IMR-90 (cell line): ENCODE results near the gene ETV4. TPM values are rescaled to one million over a fixed set of nuclear protein-coding genes. Genes with fewer than 3 reads are reported as not detected.
A peak's percentile ranks its signal among the peaks of the same experiment; 100 is the strongest.

Experiments
- ATAC-seq: fragments of 200-7000 bp; cut with Tn5 transposase; 2 replicates; pipeline ENCODE4 v1.9.1; 2020; ENCODE audit warnings: low read depth, mild to moderate bottlenecking, moderate library complexity
- BruUV-seq: library from RNA; stranded (reverse); fragments of 400-500 nt; replicated peaks from 2 replicates; lab custom pipeline; 2021; lab: Mats Ljungman, UMichigan
- CTCF ChIA-PET: fragments of 300-600 bp; formaldehyde crosslinking; extraction: SDS; loops from one replicate; lab custom pipeline; 2021; ENCODE audit warnings: antibody characterized with exemption; lab: Yijun Ruan, JAX
- POLR2A ChIA-PET: fragments of 300-600 bp; sonication (Branson Sonifier 250); formaldehyde crosslinking; loops from one replicate; lab custom pipeline; 2022; ENCODE audit warnings: antibody characterized with exemption; ENCODE audit not compliant: unreplicated experiment; lab: Charles Lee
- DNase-seq: peaks from one replicate; pipeline ENCODE4 v3.0.0; 2013
- H2AFZ ChIP-seq: replicated peaks from 2 replicates; pipeline ENCODE3; 2013; ENCODE audit warnings: low read length, mild to moderate bottlenecking; ENCODE audit not compliant: poor library complexity
- H2AK5ac ChIP-seq: 2 replicates; pipeline ENCODE4 v1.6.1; 2013; ENCODE audit warnings: low read depth, low read length, inconsistent platforms
- H2AK9ac ChIP-seq: replicated peaks from 2 replicates; pipeline ENCODE3; 2013; ENCODE audit warnings: mild to moderate bottlenecking, low read depth, low read length, moderate library complexity; ENCODE audit not compliant: poor library complexity
- H2BK120ac ChIP-seq: 2 replicates; pipeline ENCODE4 v1.6.1; 2013; ENCODE audit warnings: low read depth, low read length, inconsistent platforms
- H2BK15ac ChIP-seq: 3 replicates; pipeline ENCODE4 v1.6.1; 2013; ENCODE audit warnings: low read depth, low read length, inconsistent platforms
- H2BK20ac ChIP-seq: 2 replicates; pipeline ENCODE4 v1.6.1; 2013; ENCODE audit warnings: low read depth, mild to moderate bottlenecking, inconsistent platforms, low read length, moderate library complexity
- H2BK5ac ChIP-seq: 2 replicates; pipeline ENCODE4 v1.6.1; 2013; ENCODE audit warnings: mild to moderate bottlenecking, low read depth, low read length, inconsistent platforms; ENCODE audit not compliant: poor library complexity, severe bottlenecking
- H3K14ac ChIP-seq: replicated peaks from 2 replicates; pipeline ENCODE4 v1.6.1; 2013; ENCODE audit warnings: low read depth, low read length, inconsistent platforms
- H3K18ac ChIP-seq: 2 replicates; pipeline ENCODE4 v1.6.1; 2013; ENCODE audit warnings: low read depth, low read length, control low read depth
- H3K23ac ChIP-seq: 2 replicates; pipeline ENCODE4 v1.6.1; 2013; ENCODE audit warnings: low read depth, low read length, inconsistent platforms
- H3K27ac ChIP-seq: 2 replicates; pipeline ENCODE4 v1.5.1; 2013; ENCODE audit warnings: mild to moderate bottlenecking, control low read depth, low read length; ENCODE audit not compliant: insufficient read depth
- H3K27me3 ChIP-seq: 2 replicates; pipeline ENCODE4 v1.6.1; 2013; ENCODE audit warnings: low read length; ENCODE audit not compliant: control insufficient read depth, insufficient read depth
- H3K36me3 ChIP-seq: 2 replicates; pipeline ENCODE4 v1.6.1; 2013; ENCODE audit warnings: low read length, mixed read lengths; ENCODE audit not compliant: control insufficient read depth, insufficient read depth
- H3K4ac ChIP-seq: 2 replicates; pipeline ENCODE4 v1.6.1; 2013; ENCODE audit warnings: low read depth, low read length, inconsistent platforms
- H3K4me1 ChIP-seq: 2 replicates; pipeline ENCODE4 v1.6.1; 2013; ENCODE audit warnings: low read length, mixed read lengths; ENCODE audit not compliant: control insufficient read depth, insufficient read depth
- H3K4me2 ChIP-seq: 2 replicates; pipeline ENCODE4 v1.6.1; 2013; ENCODE audit warnings: low read depth, mild to moderate bottlenecking, control low read depth, low read length, moderate library complexity
- H3K4me3 ChIP-seq: 2 replicates; pipeline ENCODE4 v1.5.1; 2013; ENCODE audit warnings: low read depth, mild to moderate bottlenecking, control low read depth, low read length, moderate library complexity; ENCODE audit not compliant: insufficient read depth
- H3K56ac ChIP-seq: 2 replicates; pipeline ENCODE4 v1.6.1; 2013; ENCODE audit warnings: low read length, inconsistent platforms; ENCODE audit not compliant: insufficient read depth; ENCODE audit errors: extremely low read depth
- H3K79me1 ChIP-seq, 2 experiments: 2 replicates each; pipeline ENCODE4 v1.6.1; 2013; ENCODE audit warnings: low read length in 2 of 2, inconsistent platforms in 1 of 2, low read depth in 1 of 2
- H3K9ac ChIP-seq: 2 replicates; pipeline ENCODE4 v1.6.1; 2013; ENCODE audit warnings: low read depth, low read length, control low read depth
- H3K9me1 ChIP-seq: 2 replicates; pipeline ENCODE4 v1.6.1; 2013; ENCODE audit warnings: low read length, inconsistent platforms; ENCODE audit not compliant: insufficient read depth
- H3K9me3 ChIP-seq: 2 replicates; pipeline ENCODE4 v1.6.1; 2013; ENCODE audit warnings: low read length; ENCODE audit not compliant: control insufficient read depth, insufficient read depth
- H4K20me1 ChIP-seq: 2 replicates; pipeline ENCODE4 v1.6.1; 2013; ENCODE audit warnings: low read length, inconsistent platforms; ENCODE audit not compliant: insufficient read depth
- H4K5ac ChIP-seq: 2 replicates; pipeline ENCODE4 v1.6.1; 2013; ENCODE audit warnings: mild to moderate bottlenecking, low read depth, low read length, control low read depth
- H4K8ac ChIP-seq, 2 experiments: 2 replicates each; pipeline ENCODE4 v1.6.1; 2013; ENCODE audit warnings: low read depth in 2 of 2, low read length in 2 of 2, control low read depth in 1 of 2, inconsistent platforms in 1 of 2
- H4K91ac ChIP-seq: 2 replicates; pipeline ENCODE4 v1.6.1; 2013; ENCODE audit warnings: low read depth, low read length, inconsistent platforms; ENCODE audit not compliant: insufficient read depth
- BHLHE40 ChIP-seq: fragments of 150-350 bp; IDR thresholded peaks from 2 replicates; pipeline ENCODE4 v1.6.1; 2016; ENCODE audit warnings: mild to moderate bottlenecking, low read depth, low read length
- CEBPB ChIP-seq: IDR thresholded peaks from 2 replicates; pipeline ENCODE4 v1.6.1; 2012; ENCODE audit warnings: low read depth, low read length, improper control_type of control experiment
- FOS ChIP-seq: fragments of 150-350 bp; IDR thresholded peaks from 2 replicates; pipeline ENCODE4 v1.6.1; 2016; ENCODE audit warnings: low read depth, low read length
- MXI1 ChIP-seq: IDR thresholded peaks from 2 replicates; pipeline ENCODE4 v1.6.1; 2012; ENCODE audit warnings: low read depth, mild to moderate bottlenecking, low read length, moderate library complexity, borderline replicate concordance
- NFE2L2 ChIP-seq: fragments of 150-350 bp; IDR thresholded peaks from 2 replicates; pipeline ENCODE4 v1.6.1; 2016; ENCODE audit warnings: low read depth, mild to moderate bottlenecking, low read length
- RAD21 ChIP-seq: IDR thresholded peaks from 2 replicates; pipeline ENCODE4 v1.6.1; 2012; ENCODE audit warnings: low read length, improper control_type of control experiment
- WGBS, 2 experiments: methylation state at CpG; one replicate each; pipeline versions ENCODE4 v1.1.5 to v1.1.7; 2013; ENCODE audit warnings: missing lambda C conversion rate in 2 of 2; ENCODE audit not compliant: insufficient read length in 1 of 2; ENCODE audit errors: extremely low coverage in 2 of 2; 5-methylcytosine and 5-hydroxymethylcytosine counted together
- dilution Hi-C: fragments of 300-500 bp; cut with HindIII; formaldehyde crosslinking; loops from one replicate; pipeline ENCODE4 v1.14.3; 2018; ENCODE audit warnings: low sequenced_read_pairs; ENCODE audit not compliant: unreplicated experiment
- in situ Hi-C: fragments of 300-500 bp; cut with MboI; formaldehyde crosslinking; loops from 3 replicates; pipeline ENCODE4 v1.14.3; 2019; ENCODE audit warnings: low sequenced_read_pairs, inconsistent platforms, mixed read lengths
- intact Hi-C: fragments of 100-400 bp; cut with micrococcal nuclease; formaldehyde crosslinking; loops from 2 replicates; pipeline ENCODE4 v1.10.0; 2022
- polyA plus RNA-seq, 3 experiments: library from polyadenylated mRNA; depleted of rRNA; stranded (reverse); fragments of >200 nt; gene quantifications; 2 replicates each; pipeline ENCODE4 v1.2.3, GENCODE V29; 2012; ENCODE audit warnings: low replicate concordance in 1 of 3
- total RNA-seq: library from RNA; depleted of rRNA; stranded (reverse); fragments of >200 nt; gene quantifications from 2 replicates; pipeline ENCODE4 v1.2.3, GENCODE V29; 2012

Gene ETV4
- total and polyA plus RNA-seq, 2 of the 4 experiments (the other 2 are of a cell fraction), result 4.3 to 13.2 TPM

- no peaks in the 10 kb centered on the region for H3K79me1 ChIP-seq
- H3K56ac ChIP-seq, result no peak overlapping the region
- intact Hi-C loops, result no loop called here
- H3K18ac ChIP-seq, result 0 out of 2 replicates have a peak overlapping the region, but pooled peaks have one; percentile 28
- no peak overlapping the region for H2BK20ac ChIP-seq
- H3K4me3 ChIP-seq, result no peak overlapping the region
- peak overlapping the region in 1 of 2 experiments; percentile 32; a peak in 2 of 4 replicates for H4K8ac ChIP-seq
- H3K9me1 ChIP-seq, result 0 out of 2 replicates have a peak, but pooled peaks cover 4% of the 10 kb centered on the region
- H3K27me3 ChIP-seq, result no peaks in the 10 kb centered on the region
- H4K91ac ChIP-seq, result no peak overlapping the region
- ChIA-PET CTCF (interaction anchor here (0.7 to 1.6 kb wide), 2 partner anchors 21 to 205 kb away, joined by 3 read pairs; no protein-coding TSS in a partner anchor), POLR2A (no interaction called here)
- H3K9ac ChIP-seq, result no peak overlapping the region
- no peaks in the 10 kb centered on the region for H3K9me3 ChIP-seq
- DNase-seq, result peak; percentile 29
- H2AFZ ChIP-seq, result peak overlapping the region; percentile 58
- 0% methylated on average over 1 of the region's 5 CpGs; no CpG with 5 or more reads in 1 of the 2 experiments for WGBS, 2 experiments
- ATAC-seq, result peak; percentile 82
- dilution Hi-C loops, result no loop called here
- H3K36me3 ChIP-seq, result no peaks in the 10 kb centered on the region
- H2AK9ac ChIP-seq, result no peak overlapping the region
- no peak overlapping the region; the same call in 1 of the 2 replicates for H3K4me2 ChIP-seq
- TF ChIP-seq BHLHE40 (peak; percentile 58), MXI1 (no peak), CEBPB (no peak), NFE2L2 (peak; percentile 83), FOS (no peak), RAD21 (no peak)
- no peaks in the 10 kb centered on the region for H4K20me1 ChIP-seq
- no peak overlapping the region for H4K5ac ChIP-seq
- 0 out of 3 replicates have a peak overlapping the region, but pooled peaks have one; percentile 20 for H2BK15ac ChIP-seq
- H3K4me1 ChIP-seq, result peaks cover 3% of the 10 kb centered on the region
- no peak overlapping the region for H3K23ac ChIP-seq
- in situ Hi-C loops, result no loop called here
- no peak overlapping the region for H3K27ac ChIP-seq
- H3K14ac ChIP-seq, result peak overlapping the region; percentile 27
- H2AK5ac ChIP-seq, result no peak overlapping the region
- no TSS peak for BruUV-seq
- no peak overlapping the region for H2BK5ac ChIP-seq
- H3K4ac ChIP-seq, result no peak overlapping the region; the same call in 1 of the 2 replicates
- no peak overlapping the region for H2BK120ac ChIP-seq
Measured at GRCh38 chr17:43556292-43556691, 10.2 kb upstream of the ETV4 start.
